ENCODE results near the gene MUC15. TPM values are rescaled to one million over a fixed set of nuclear protein-coding genes. Genes with fewer than 3 reads are reported as not detected.
"Not testable (repeated sequence)": the region's sequence is repeated elsewhere in the genome, so short reads cannot be mapped to it uniquely, and the experiment has no call there.

Gene MUC15
- polyA plus RNA-seq (ENCODE audit: insufficient read length) = not detected

DNA sequence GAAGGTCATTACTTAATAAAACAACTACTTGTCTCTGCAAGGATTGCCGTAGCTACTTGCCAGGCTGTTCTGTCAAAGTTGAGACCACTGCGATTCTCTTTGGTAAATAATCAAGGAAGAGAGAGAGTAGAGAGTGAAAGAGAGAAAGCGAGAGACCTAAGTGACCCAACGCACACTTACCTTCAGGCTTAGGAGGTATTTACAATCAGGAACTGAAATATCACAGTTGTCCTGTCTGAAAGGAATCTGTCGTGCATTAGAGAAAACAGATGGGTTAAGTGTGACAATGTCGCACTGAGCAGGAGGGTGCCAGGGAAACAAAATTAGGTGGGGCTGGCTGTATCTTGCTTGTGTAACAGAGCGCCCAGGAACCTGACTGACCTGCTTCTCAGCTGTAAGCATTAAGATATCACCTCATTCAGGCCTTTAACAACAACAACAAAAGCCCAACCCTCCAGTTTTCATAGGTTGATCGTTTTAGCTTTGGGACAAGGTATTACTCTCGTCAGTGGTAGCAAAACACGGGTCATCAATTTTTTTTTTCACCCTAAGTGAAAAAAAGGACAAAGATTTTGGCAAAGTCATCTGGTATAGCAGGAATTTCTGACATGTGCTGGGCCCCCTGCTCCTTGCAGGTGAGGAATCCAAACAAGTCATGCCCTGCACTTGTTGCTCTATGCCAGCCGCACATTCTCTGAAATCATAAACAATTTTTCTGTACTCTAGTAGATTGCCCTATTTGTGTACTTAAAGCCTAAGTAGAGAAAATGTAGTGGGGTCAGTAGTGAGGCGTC is at the start of gene MUC15:
Gene MUC15, minus strand, starts transcription at position 403 of the 794 bp plus-strand sequence. CDS start 5,169 bp downstream, outside the sequence.
- no peak for DNase-seq (ENCODE audit: low read depth)

GRCh38 chr11:26621132-26621531 is 49.1 kb upstream of the MUC15 start:
- DNase-seq (ENCODE audit: low read depth) = no peak

DNA sequence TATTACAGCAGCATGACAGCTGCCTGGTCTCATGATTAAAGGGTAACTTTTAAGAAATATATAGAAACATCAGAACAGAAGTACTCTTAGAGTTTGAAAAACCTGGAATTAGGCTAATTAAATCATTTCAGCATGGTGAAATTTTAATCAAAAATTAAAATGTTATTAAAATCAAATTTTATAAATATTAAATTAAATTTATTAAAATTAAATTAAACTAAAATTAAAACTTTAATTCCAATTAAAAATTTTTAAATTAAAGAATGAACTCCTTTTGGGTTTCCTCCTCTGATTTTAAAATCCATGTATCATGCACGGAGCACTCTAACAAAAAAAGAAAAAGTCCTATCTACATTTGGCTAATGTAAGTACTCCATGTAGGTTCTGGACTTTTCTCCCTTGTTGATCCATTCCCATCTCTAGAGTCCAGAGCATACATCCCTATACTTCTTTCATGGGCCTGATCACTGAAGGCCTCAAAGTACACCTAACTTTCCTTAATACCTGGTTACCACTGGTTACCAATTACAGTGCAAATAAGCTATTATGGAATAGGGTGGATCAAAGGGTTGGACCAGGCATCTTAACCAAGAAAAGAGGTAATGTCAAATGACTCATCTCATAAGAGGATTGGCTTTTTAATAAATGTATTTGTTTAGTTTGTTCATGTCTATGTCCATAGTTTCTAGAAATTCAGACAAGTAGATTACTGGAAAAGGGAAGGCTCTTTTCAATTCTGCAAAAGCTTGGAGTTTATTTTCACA is 48.4 kb upstream of the MUC15 start:
- DNase-seq (ENCODE audit: low read depth) = no peak

DNA sequence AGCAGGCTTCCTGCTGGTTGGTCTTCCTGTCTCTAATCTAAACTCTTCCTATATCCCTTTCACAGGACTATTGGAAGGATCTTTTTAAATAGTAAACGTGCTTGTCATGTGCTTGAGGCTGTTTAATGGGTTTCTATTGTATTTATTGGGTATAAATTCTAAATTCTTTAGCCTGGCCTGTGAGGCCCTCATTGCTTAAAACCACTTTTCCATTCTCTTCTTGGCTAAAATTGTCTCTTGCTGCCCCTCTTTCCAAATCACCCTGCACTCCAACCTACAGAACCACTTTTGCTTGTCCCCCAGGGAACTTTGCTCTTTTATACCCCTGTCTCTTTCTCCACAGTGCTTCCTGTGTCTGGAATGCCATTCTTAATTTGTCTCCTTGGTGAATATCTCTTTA is 46.4 kb upstream of the MUC15 start:
- DNase-seq (ENCODE audit: low read depth) = no peak

DNA sequence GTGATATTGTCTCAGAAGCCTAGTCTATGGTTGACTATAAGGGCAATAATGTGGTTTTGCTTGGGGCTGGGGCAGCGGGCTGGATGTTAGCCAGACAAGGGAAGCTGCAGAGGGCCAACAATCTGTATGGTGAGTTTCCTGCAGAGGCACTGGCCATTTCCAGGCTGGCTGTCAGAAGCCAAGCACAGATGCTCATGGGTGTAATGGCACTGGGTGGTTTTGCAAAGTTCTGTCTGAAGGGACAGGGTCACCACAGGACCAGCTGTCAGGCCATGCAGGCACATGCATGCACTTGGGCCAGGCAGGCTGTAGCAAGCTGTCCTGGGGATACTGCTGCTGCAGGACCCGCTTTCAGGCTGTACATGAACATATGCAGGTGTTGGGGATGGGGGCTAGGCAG is 41.7 kb upstream of the MUC15 start:
- DNase-seq (ENCODE audit: low read depth) = no peak

DNA sequence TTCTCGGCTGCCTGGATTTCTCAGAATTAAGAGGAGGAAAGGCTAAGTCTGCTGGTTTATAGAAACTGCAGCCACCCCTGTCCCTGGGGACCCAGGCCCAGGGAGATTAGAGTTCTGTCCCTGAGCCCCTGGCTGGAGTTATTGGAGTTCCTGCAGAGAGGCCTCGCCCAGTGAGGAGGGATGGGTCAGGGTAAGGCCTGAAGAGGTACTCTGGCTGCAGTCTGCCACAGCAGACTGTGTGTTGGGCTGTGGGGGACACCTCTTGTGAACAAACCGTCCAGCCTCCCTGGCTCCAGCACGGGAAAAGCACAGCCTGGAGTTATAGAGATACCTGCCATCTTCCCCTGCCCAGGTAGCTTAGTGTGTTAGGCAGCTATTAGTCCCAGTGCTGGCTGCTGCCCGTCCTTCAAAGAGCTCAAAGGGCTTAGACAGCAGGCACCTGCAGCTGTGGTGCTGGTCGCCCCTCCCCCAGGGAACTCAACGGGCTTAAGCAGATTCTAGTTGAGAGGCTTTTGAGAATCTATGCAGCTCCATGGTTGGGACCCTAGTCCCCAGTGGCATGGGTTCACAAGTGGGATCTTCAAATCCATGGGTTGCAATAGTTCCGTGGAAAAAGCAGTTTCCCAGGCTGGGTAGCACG is 36.6 kb upstream of the MUC15 start:
- DNase-seq (ENCODE audit: low read depth) = no peak

DNA sequence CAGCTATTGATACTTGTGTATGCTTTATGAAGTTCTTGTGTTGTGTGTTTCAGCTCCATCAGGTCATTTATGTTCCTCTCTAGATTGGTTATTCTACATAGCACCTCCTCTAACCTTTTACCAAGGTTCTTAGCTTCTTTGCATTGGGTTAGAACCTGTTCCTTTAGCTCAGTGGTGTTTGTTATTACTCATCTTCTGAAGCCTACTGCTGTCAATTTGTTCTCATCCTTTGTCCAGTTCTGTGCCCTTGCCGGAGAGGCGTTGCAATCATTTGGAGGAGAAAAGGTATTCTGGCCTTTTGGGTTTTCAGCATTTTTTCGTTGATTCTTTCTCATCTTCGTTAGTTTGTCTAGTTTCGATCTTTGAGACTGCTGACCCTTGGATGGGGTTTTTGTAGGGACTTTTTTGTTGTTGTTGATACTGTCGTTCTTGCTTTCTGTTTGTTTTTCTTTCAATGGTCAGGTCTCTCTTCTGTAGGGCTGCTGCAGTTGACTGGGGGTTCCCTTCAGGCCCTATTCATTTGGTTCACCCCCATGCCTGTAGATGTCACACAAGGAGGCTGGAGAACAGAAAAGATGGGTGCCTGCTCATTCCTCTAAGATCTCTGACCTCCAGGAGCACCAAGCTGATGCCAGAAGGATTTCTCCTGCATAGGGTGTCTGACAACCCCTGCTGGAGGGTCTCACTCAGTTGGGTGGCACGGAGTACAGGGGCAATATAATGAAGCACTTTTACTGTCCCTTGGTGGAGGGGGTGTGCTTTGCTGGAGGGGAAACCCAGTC is 35.9 kb upstream of the MUC15 start:
- no peak for DNase-seq (ENCODE audit: low read depth)

DNA sequence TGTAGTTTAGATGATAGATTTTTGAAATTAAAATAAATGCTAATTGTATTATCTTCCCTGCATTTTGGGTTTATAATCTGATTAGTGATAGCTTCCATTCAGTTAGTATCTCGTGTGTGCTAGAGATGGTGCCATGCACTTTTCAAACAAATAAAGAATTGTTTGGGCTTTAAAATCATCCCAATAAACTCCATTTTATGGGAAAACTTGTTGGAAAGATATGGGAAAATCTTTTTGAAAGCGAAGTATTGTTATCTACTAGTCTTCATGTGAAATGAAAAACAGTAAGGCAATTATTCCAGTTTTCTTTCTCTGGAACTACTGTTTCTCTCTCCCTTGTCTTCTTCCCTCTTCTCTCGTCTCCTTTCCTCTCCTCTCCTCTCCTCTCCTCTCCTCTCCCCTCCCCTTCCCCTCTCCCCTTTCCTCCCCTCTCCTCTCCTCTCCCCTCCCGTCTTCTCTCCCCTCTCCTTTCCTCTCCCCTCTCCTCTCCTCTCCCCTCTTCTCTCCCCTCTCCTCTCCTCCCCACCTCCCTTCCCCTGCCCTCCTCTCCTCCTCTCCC is 27.9 kb upstream of the MUC15 start:
- DNase-seq (ENCODE audit: low read depth) = no peak

DNA sequence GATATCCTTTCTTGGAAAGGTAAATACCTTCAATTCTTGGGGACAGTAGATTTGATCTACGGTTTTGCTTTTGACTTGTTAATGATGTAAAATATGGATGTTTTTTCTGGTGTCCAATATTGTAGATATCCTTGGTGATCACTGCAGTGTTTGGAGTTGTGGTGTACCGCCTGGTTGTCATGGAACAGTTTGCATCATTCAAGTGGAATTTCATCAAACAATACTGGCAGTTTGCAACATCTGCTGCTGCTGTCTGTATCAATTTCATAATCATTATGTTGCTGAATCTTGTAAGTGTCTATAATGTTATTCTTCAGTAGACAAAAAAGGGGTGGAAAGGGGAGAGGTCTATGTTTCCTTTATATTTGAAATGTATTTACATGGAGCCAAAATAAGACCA is 27.4 kb upstream of the MUC15 start:
- peak; percentile 1 for DNase-seq (ENCODE audit: low read depth)

DNA sequence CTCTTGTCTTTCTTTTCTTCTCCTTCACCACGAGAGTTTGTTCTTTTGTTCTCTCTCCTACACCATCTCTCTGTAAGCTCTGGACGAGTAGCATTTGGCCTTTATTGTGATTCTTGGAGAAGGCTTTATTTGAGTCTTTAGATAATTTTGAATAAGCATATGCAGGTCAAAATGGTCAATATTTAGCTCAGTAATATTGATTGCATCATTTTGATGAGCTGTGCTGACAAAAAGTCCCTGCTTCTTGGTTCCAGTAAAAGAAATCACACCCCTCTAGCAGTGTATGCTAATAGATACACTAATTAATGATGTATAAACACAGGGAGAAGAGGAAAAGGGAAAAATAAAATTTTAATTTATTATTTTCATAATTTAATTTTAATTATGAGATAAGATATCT is 25.8 kb upstream of the MUC15 start:
- no peak for DNase-seq (ENCODE audit: low read depth)

- not testable (repeated sequence) for DNase-seq (ENCODE audit: low read depth)
These were observed 25.1 kb upstream of the MUC15 start for GRCh38 chr11:26597049-26597689.

GRCh38 chr11:26595207-26595865 is 23.3 kb upstream of the MUC15 start:
- not testable (repeated sequence) for DNase-seq (ENCODE audit: low read depth)

DNA sequence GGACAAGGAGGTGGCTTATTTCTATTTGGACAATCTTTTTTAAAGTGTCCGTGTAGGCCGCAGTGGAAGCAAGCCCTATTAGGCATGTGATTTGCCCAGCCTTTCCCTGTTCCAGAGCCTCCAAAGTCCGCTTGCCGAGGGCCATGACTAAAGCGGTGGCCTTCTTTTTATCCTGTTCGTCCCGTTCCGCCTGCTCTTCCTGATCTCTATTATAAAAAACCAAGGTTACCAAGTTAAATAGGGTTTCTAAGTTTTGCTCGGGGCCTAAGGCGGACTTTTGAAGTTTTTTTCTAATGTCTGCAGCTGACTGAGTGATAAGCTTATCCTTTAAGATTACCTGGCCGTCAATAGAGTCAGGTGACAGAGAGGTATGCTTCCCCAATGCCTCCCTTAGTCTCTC is 21.6 kb upstream of the MUC15 start:
- no peak for DNase-seq (ENCODE audit: low read depth)

DNA sequence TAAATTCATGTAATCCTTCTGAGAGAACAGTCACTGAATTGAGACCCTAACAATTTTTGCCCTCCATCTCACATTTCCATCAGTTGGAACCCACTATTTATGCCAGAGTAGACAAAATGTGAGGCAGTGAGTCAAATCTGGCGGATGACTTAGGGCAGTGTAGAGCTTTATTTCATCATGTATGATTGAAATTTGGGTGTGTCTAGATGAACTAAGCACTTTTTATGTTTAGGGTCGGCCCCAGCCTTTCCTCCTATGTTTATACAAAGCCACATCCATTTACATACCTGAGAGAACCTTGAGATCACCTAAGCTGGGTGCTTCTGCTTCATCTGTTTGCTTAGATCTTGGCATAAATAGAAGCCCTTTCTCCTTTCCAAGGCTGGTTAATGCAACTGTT is 15.0 kb upstream of the MUC15 start:
- DNase-seq (ENCODE audit: low read depth) = no peak

DNA sequence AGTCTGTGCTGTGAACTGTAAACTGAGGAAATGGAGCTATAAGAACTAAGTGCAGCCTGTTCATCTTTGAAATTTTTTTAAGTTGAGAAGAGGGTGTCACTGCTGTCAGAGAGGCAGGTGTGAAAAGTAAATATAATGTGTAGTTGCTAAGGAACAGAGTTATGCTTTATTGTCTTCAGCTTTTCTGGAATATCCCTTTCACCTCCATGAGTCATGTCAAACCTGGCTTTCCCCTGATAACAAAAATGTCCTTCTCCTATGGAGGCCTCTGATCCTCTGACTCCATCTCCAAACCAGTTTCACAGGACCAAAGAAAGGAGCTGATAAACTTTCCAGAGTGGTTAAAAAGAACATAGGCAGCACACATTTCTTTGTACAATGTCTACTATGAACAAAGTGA is 12.8 kb upstream of the MUC15 start:
- no peak for DNase-seq (ENCODE audit: low read depth)

GRCh38 chr11:26583550-26583949 is 11.5 kb upstream of the MUC15 start:
- DNase-seq (ENCODE audit: low read depth) = no peak

- DNase-seq (ENCODE audit: low read depth) = no peak
These were observed 8.9 kb upstream of the MUC15 start for GRCh38 chr11:26580929-26581328.

GRCh38 chr11:26579683-26580082 is 7.6 kb upstream of the MUC15 start:
- no peak for DNase-seq (ENCODE audit: low read depth)

GRCh38 chr11:26578998-26579661 is 7.1 kb upstream of the MUC15 start:
- DNase-seq (ENCODE audit: low read depth) = no peak

DNA sequence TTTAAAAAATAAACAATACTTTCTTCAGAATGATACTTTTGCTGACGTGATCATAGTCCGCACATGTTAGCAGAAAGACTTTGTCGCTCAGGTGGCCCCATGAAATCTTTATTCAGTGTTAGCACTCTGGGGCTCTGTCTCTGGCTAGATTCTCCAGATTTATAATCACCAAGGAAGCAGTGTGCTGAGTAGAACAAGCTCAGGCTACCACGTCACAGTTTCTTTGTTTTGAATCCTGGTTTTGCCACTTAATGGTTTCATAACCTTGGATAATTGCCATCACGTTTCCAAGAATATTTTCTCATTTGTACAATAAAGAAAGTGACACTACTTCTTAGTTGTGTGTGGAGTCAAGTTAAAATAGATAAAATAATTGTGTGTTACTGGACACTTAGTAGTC is 3.9 kb upstream of the MUC15 start:
- no peak for DNase-seq (ENCODE audit: low read depth)

Measured in forelimb muscle (tissue), 1 donor.